ENCODE measurements around the gene TBC1D1. TPM values are rescaled to one million over a fixed set of nuclear protein-coding genes. Genes with fewer than 3 reads are reported as not detected.

TBC1D1 gene
- total RNA-seq (10 to 100 TPM; 53.3 to 71.0 TPM), polyA plus RNA-seq (ENCODE audit: insufficient read length in 6 of 6) (10 to 100 TPM; 59.6 to 78.9 (median 73.5) TPM)
- long read RNA-seq, donor 1, transcript TBC1D1-213 (2 exons, 613 nt), result major isoform, 5 of 14 reads
- long read RNA-seq, donor 1, partial matches to known transcripts, result 9 of 14 reads
- long read RNA-seq, donor 1, other reads (novel, unspliced or antisense), result 0 of 14 reads
- long read RNA-seq, donor 2, partial matches to known transcripts, result 12 of 15 reads
- long read RNA-seq, donor 2, other reads (novel, unspliced or antisense), result 0 of 15 reads
- long read RNA-seq, donor 3, partial matches to known transcripts, result 0 of 1 reads
- long read RNA-seq, donor 3, other reads (novel, unspliced or antisense), result 0 of 1 reads
- long read RNA-seq, donor 4, partial matches to known transcripts, result 3 of 5 reads
- long read RNA-seq, donor 4, other reads (novel, unspliced or antisense), result 1 of 5 reads
- long read RNA-seq, donor 5, partial matches to known transcripts, result 0 of 2 reads
- long read RNA-seq, donor 5, other reads (novel, unspliced or antisense), result 0 of 2 reads
- long read RNA-seq, donor 6, result 0 reads
- long read RNA-seq, donor 7, partial matches to known transcripts, result 0 of 1 reads
- long read RNA-seq, donor 7, other reads (novel, unspliced or antisense), result 0 of 1 reads
- long read RNA-seq, donor 8, partial matches to known transcripts, result 0 of 2 reads
- long read RNA-seq, donor 8, other reads (novel, unspliced or antisense), result 0 of 2 reads
- long read RNA-seq, donor 9, result 0 reads
- long read RNA-seq, donor 10, partial matches to known transcripts, result 1 of 1 reads
- long read RNA-seq, donor 10, other reads (novel, unspliced or antisense), result 0 of 1 reads
- long read RNA-seq, donor 11, partial matches to known transcripts, result 5 of 7 reads
- long read RNA-seq, donor 11, other reads (novel, unspliced or antisense), result 0 of 7 reads
- long read RNA-seq, donor 12, partial matches to known transcripts, result 0 of 6 reads
- long read RNA-seq, donor 12, other reads (novel, unspliced or antisense), result 6 of 6 reads

GRCh38 chr4:37890801-37891259, at the start of gene TBC1D1:
Gene TBC1D1 (plus strand): TSS chr4:37891084. CDS start chr4:37902096, 11,012 bp downstream.
- Histone ChIP-seq H3K4me3 (peak within 1 kb of the TSS; percentile 79 to 84), H3K9me3 (no peaks in the 10 kb centered on the region), H3K27ac (peak within 1 kb of the TSS; percentile 39 to 80), H3K27me3 (peaks cover 0 to 11% of the 10 kb centered on the region in 2 donors), H3K4me1 (peaks cover 0 to 27% of the 10 kb centered on the region in 2 donors), H3K36me3 (no peaks in the 10 kb centered on the region)
- DNase-seq, result peak; percentile 11 to 93 (median 39)
- no peak for TF ChIP-seq CTCF (IDR thresholded peaks at IDR 0.05)
- ATAC-seq, result peak; percentile 64
- intact Hi-C loops (cut with DNase I), result no loop called here

- no peak overlapping the region for H3K4me3 ChIP-seq
- TF ChIP-seq CTCF (IDR thresholded peaks at IDR 0.05), result no peak
- H3K36me3 ChIP-seq, result peaks cover 0 to 81% of the 10 kb centered on the region in 2 donors
- intact Hi-C loops (cut with DNase I), result no loop called here
- no peak overlapping the region for H3K27ac ChIP-seq
- ATAC-seq, result no peak
- no peak for DNase-seq
- no peaks in the 10 kb centered on the region for H3K9me3 ChIP-seq
- H3K4me1 ChIP-seq, result peaks cover 0 to 3% of the 10 kb centered on the region in 2 donors
- H3K27me3 ChIP-seq, result no peaks in the 10 kb centered on the region
Observed at GRCh38 chr4:37844204-37844603, 46.7 kb upstream of the TBC1D1 start.

GRCh38 chr4:37845201-37845600, 45.7 kb upstream of the TBC1D1 start:
- TF ChIP-seq CTCF (IDR thresholded peaks at IDR 0.05), result no peak
- ATAC-seq (no peak), DNase-seq (no peak)
- Histone ChIP-seq H3K4me3 (no peak overlapping the region), H3K36me3 (peaks cover 0 to 82% of the 10 kb centered on the region in 2 donors), H3K9me3 (no peaks in the 10 kb centered on the region), H3K4me1 (no peaks in the 10 kb centered on the region), H3K27ac (no peak overlapping the region), H3K27me3 (no peaks in the 10 kb centered on the region)
- intact Hi-C loops (cut with DNase I), result no loop called here

- no peak for TF ChIP-seq CTCF (IDR thresholded peaks at IDR 0.05)
- Histone ChIP-seq H3K4me1 (no peaks in the 10 kb centered on the region), H3K27me3 (no peaks in the 10 kb centered on the region), H3K4me3 (no peak overlapping the region), H3K27ac (no peak overlapping the region), H3K9me3 (no peaks in the 10 kb centered on the region), H3K36me3 (peaks cover 0 to 70% of the 10 kb centered on the region in 2 donors)
- ATAC-seq (no peak), DNase-seq (no peak)
- intact Hi-C loops (cut with DNase I), result no loop called here
Observed at GRCh38 chr4:37847311-37847884, 43.5 kb upstream of the TBC1D1 start.

All from left lung (tissue), 14 donors.